ENCODE results near the gene CARMIL1.
"Not testable (repeated sequence)": the region's sequence is repeated elsewhere in the genome, so short reads cannot be mapped to it uniquely, and the experiment has no call there.

CARMIL1 gene

DNA sequence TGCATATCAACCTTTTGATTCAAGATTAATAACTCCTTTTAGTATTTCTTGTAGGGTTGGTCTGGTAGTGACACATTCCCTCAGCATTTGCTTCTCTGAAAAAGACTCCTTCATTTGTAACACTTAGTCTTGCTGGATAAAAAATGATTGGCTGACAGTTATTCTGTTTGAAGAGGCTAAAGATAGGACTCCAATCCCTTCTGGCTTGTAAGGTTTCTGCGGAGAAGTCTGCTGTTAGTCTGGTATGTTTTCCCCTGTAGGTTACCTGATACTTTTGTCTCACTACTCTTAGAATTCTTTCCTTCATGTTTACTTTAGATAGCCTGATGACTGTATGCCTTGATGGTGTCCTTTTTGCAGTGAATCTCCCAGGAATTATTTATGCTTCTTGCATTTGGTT is 96.0 kb downstream of the CARMIL1 start:
- no peak for DNase-seq

DNA sequence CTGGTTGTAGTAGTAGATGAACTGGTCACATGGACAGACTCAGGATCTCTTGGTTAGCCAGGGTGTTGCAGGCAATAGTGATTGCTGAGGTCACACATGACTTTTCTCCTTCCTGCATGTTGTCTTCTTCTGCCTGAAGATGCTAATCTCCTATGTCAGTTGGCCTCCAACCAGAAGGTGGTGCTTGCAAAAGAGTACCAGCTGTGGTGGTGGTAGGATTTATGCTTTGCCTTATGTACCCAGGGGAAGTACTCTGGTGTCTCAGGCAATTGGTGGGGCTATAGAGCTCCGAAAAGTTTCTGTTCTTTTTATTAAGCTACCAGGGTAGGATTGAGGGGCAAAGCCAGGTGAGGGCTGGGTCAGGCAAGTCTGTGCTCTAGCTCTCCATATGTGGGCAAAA is 98.5 kb downstream of the CARMIL1 start:
- DNase-seq, result no peak

DNA sequence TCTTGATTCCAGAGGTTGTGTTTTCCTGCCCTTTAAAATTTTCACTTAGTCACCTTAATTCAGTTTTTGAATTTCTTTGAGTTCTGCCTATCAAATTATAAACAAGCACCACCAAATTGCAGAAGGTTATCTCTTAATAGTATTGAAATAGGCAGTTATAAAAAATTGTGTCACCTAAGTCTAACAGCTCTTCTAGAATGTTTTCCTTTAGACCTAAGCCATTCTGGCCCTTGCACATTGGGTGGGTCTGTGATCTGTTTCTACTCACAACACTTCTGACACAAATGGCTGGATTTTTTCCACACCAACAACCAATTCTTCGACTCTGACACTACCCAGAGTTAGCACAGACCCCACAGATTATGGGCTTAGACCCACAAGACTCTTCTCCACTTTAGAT is 101.9 kb downstream of the CARMIL1 start:
- no peak for DNase-seq

DNA sequence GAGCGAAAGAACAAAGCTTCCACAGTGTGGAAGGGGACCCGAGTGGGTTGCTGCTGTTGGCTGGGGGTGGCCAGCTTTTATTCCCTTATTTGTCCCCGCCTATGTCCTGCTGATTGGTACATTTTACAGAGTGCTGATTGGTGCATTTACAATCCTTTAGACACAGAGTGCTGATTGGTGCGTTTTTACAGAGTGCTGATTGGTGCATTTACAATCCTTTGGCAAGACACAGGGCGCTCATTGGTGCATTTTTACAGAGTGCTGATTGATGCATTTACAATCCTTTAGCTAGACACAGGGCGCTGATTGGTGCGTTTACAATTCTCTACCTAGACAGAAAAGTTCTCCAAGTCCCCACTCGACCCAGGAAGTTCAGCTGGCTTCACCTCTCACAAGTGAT is 103.3 kb downstream of the CARMIL1 start:
- not testable (repeated sequence) for DNase-seq

DNA sequence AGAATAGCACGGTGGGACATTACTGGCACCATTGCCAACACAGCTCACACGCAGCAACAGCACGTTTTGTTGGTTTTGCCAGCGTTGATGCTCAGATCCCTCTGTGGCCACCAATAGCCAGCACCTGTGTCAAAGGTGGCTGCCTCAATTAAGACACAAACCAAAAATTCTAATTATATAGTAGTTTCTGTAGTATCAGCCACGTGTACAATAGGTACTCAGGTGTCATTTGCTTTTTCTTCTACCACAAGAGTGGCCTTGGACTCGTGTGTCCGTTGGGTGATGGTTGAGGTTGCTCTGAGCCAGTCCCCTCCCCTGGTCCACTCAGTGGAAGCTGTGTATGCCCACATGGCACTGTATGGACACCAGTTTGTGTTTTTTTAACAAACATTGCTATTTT is 105.1 kb downstream of the CARMIL1 start:
- DNase-seq, result no peak

DNA sequence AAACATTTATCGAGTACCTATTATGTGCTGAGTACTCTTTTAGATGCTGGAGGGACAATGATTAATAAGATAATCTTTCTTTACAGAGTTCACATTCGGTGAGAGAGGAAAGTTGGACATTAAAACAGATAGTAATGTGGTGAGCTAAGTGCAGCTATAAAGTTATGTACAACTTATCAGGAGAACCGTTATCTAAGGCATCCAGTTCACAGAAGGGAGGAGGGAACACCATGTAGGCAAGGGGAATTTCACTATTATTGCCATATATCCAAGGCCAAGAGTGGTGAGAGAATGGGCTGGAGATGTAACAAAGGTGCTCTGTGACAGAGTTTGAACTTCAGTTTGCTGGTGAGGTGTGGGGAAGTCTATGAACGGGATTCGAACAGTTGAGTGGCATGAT is 105.8 kb downstream of the CARMIL1 start:
- DNase-seq, result no peak

DNA sequence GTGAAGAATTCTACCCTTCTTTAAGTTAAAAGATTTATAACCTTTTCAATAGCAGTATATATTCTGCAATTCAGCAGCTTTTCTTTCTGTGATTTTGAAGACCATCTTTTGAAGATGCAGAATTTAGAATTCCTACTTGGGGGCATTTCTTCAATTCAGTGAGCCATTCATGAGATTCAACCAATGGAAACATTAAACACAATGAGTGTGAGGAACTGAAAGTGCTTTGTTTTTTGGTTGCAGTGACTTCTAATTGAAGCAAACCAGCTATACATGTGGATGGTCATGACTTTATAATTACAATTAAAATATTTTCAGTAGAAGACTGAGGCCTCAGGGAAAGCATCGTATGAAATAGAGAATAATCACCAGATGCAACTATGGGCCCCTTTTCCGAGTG is 108.3 kb downstream of the CARMIL1 start:
- DNase-seq, result no peak

DNA sequence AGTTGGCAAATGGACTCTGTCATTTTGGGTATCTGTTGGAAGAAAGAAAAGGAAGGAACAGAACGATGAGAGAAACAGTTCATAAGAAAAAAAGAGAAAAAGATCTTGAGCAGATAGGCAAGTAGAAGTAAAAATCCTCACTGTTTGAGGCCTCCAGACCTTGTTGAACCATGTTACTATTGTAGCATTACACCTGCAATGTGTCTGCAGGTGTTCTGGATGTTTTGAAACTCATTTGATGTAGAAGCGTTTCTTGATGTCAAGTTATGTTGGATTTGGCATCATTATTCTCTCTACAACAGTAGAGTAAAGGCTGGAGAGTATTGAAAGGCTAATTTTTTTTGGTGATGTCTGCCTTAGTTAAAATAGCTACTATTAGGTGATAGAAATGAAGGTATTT is 108.7 kb downstream of the CARMIL1 start:
- no peak for DNase-seq

DNA sequence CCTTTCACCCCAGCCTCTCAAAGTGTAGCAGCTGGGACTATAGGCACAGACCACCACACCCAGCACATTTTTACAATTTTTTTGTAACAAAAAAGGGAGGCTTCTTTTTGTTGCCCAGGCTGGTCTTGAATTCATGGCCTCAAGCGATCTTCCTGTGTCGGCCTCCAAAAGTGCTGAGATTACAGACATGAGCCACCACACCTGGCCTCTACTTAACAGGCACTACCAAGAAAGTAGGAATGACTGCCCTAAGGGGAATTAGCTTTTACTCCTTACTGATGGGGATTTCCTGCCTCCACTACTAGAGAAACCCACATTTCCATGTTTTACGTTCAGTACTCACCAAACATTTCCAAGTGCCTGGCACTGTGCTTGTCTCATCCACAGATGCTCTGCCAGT is 109.6 kb downstream of the CARMIL1 start:
- no peak for DNase-seq

DNA sequence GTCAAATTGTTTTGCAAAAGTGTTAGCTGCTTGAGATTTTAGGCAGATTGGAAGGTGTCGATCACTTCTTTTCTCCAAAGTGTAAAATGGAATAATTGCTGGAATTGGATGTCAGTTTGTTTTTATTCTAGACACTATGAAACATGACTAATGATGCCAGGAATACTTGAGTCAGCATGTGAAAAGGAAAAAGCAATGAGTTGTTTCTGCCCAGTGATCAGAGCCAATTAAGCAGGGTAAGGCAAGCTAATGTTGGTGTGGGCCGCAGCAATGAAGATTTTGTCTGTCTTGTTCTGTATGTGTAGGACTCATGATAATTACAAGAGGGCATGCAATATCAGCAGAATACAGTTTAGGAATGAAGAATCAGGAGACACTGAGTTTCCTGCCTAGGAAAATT is 110.3 kb downstream of the CARMIL1 start:
- DNase-seq, result no peak

DNA sequence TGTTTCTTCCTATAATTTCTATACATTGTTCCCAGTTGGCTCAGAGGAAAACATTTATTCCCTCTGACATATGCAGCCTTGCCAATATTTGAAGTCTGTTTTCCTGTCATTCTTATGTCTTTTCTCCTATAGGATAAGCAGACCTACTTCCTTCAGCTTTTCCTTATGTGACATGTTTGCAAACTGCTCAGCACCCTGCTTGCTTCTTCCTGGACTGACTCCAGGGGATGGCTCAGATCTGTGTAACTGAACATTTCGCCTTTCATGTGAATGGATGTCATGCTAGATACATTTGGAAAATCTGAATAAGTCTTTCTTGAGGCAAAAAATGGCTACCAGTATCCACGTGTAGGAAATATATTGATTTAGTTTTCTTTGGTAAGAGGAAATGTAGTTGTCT is 113.2 kb downstream of the CARMIL1 start:
- no peak for DNase-seq

DNA sequence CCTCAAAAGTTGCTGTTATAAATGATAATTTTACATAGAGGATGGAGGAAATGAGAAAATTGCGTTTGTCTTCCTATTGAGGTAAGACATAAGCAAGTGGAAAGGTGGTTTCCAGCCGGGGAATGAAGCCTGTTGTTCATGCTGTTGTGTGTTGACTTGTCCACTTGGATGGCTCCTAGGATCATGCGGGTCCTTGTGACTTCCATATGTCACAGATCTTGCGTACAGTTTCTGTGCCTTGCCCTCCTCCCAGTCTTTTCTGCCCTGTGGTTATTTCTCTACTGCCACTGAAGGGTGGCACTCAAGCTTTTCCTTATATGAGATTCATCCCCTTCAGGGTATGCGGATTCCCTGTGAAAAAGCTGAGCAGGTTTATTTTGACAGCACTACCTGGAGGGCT is 116.6 kb downstream of the CARMIL1 start:
- no peak for DNase-seq

DNA sequence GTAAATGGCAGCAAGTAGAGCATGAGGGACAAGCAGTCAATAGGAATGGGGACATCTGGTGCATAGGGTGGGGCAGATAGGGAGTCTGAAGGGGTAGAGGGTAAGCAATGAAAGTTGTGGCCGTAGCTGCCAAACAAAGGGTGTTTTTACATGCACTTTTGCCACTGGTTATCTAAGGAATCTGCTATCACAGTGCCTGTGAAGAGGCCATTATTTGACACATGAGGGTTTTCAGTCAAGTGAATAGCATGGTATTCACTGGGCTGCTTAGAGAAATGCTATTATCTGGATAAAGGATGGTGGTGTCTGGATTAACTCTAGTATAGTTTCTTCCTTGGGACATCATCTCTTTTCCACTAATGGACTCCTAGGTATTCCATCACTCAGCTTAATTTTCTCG is 118.2 kb downstream of the CARMIL1 start:
- DNase-seq, result no peak

DNA sequence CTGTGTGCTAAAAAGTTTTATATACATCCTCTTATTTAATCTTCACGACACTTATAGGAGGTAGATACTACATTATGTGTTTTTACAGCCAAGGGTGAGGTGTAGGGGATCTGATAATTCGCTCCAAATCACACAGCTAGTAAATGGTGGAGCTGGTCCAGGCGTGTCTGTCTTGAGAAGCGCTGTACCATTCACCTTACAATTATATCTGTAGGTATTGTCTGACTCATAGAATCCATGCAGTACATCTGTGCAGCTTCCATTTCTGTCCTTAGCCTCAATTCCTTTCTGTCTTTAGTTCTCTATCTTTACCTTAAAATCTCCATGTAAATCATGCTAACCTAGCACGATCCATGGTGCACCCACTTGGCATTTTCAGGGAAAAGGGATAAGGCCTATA is 120.7 kb downstream of the CARMIL1 start:
- no peak for DNase-seq

DNA sequence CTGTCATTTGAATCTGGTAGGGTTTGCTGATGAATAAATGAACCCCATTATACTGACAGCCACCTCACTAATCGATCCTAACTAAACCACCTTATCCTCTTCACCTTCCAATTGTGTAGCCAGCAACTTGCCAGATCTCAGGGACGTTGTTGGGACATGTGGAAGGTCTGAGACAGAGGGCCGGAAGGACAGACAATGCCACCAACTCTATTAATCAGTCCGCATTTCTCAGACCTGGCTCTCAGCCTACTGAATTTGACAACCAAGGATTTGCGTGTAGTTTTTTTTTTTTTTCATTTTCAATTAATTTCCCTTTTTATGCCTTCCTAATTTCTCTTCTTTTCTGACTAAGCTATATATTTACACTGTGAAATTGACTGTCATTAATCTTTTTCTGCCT is 122.5 kb downstream of the CARMIL1 start:
- DNase-seq, result no peak

DNA sequence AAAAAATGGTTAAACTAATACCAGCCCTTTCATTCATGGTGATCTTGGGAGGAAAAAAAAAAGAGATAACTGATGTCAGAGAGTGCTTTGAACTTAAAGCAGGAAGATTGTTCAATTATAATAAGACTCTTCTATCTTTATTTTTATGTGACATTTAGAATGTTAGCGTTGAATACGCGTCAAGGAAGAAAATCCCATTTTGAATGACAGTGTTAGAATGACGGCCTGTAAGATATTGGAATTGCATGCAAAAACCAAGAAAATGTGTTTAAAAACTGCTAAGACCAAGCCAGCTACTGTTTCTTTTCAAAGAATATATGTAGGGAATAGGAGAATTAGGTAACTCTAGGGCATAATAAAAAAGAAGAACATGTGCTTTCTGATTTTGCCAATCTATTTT is 123.0 kb downstream of the CARMIL1 start:
- DNase-seq, result no peak

DNA sequence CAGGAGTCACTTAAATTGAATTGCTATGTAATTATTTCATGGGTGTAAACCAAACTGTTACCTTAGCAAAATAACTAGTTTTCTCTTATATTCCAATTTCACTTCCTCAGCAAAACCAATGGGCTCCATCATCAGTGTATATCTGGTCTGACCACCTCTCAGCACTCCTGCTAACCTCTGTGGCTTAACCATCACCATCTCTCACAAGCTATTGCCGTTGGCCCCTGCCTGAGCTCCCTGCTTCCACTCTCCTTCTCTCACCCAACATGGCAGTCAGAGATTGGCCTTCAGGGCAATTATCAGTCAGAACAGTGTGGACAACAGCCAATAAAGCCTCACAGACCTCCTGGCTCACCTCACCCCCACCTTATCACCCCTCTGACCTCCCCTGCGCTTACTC is 124.0 kb downstream of the CARMIL1 start:
- DNase-seq, result no peak

DNA sequence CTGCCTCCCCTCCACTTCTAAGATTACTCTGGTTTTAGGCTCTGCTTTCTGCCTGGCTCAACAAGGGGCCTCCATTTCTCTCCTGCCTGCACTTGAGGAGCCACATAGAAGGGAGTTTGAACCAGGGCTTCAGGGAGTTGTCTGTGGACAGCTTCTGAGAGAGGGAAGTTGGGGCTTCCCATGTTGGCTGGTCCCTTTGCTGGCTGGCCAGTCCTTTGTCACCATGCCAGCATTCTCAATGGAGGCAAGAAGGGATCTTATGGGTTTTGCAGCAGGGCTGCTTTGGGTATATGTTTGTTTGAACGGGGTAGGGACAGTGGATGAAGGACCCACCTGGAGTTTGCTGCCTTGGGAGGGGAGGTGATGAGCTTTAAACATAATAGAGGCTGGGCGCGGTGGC is 124.9 kb downstream of the CARMIL1 start:
- DNase-seq, result no peak

DNA sequence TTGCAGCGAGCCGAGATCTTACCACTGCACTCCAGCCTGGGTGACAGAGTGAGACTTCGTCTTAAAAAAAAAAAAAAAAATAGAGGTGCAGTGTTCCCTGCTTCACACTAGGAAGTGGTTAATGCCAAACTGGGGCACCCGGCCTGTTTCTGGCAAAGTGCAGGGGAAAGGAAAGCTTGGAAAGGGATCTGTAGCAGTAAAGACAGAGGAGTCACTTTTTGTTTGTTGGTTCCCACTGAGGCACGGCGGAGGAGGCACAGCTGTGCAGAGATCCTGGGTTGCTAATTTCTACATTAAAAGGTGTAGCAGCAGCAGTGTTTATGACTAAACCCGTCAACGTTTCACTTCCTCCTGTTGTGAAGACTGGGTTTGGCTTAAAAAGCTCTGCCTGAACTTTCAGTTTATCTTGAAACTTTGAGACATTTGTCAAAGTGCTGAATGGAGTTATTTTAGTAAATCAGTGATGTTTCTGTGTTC is 125.6 kb downstream of the CARMIL1 start:
- peak; percentile 48 for DNase-seq

DNA sequence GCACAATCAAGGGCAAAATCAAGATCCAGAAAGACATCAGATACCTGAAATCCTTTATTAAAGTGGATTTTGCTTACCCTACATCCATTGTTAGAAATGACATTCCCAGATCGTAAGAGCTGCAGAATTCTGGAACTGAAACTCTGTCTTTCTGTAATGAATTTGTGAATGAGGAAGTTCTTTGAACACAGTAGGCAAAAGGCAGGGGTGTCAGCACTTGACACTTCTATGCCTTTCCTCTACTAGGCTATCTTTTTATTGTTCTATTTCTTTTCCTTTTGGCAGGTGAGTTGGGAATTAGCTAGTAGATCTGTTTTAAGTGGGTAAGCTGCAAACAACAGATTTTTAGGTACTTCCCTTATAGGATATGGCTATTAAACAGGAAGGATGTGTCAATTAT is 126.3 kb downstream of the CARMIL1 start:
- no peak for DNase-seq

DNA sequence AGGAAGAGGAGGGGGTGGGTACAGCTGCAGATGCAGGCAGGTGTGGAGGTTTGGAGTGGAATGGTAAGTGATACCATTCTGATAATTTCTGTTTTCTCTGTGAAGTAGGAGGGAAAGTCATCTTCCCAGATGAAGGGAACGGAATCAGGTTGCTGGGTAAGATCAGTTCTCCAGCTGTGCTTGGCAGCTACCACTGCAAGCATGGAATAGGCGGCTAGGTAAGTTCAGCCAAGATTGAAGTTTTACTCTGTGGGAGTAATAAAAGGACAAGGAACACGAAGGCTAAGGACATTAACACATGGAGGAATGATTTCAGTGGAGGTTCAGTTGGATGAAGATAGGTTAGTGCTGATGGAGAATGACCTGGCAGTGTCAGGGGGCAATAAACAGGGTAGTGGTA is 128.3 kb downstream of the CARMIL1 start:
- DNase-seq, result no peak

DNA sequence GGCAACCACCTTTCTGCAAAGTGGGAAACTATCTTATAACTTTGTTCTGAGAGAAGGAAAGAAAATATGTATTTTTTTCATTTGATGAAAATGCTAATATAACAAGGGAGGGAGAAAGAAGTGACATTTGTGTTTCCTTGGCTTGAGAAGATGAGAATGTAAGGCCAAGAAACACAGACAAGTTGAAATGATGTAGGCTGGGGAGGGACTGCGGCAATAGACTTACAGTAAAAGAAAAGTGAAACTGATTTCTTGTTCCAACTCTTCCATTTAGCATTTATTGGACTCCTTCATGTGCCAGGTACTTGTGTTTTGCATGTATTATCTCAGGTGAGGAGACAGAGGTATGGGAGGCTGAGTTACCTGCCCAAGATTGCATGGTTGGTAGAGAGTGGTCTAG is 130.9 kb downstream of the CARMIL1 start:
- DNase-seq, result no peak

DNA sequence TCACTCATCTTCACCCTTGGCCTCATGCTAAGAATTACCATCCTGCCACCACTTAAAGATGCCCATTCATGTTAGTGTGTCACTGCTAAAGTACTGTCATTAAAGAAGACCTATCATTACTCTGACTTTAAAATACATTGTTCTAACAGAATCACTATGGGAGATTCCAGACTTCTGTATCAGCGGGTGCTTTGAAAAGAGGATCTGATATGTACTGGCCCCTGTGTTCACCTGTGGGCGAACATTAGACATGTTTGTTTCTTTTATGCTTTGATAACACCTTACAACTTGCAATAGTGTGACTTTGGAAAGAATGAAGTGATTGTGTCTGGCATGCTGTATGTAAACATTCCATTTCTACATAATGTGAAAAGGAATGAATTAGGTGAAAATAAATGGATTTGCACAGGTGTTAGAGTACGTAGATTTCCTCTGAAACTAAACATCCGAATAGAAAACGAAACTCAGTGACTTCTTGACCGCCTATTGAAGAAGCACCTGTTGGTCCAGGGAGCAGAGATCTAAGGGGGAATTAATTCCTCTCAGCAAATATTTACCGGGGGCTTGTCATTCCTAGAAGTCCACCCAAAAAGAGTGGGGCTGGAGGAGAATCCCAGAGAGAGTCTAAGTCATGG is 132.3 kb downstream of the CARMIL1 start:
- DNase-seq, result no peak

DNA sequence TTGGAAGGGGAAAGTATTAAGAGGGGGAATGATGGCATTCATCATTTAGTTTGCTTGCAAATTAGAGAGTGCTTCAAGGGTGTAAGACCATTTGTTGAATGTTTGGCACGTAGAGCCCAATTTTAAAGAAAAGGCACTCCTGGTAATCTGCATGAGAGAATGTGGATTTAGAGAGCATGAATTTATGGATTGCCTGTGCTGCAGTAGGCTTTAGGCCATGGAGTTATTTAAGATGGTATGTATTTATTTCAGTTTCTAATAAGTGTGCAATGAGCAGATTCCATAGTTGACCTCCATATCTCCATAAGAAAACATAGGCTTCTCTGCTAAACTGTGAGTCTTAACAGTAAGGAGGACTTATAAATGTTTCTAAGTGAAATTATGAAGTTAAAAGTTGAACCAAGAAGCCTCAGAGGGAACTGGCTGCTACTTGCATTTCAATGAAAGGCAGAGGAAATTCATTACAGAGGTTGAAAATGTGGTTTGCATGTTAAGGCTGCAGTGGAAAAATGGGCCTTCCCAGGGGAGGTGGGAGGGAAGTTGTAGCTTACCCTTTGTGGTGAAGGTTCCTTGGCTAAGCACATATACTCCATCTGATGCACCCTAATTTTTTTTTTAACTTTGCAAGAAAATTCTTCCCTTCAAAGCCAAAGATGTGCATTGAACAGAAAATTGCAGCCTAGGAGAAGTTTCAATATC is 134.2 kb downstream of the CARMIL1 start:
- no peak for DNase-seq

DNA sequence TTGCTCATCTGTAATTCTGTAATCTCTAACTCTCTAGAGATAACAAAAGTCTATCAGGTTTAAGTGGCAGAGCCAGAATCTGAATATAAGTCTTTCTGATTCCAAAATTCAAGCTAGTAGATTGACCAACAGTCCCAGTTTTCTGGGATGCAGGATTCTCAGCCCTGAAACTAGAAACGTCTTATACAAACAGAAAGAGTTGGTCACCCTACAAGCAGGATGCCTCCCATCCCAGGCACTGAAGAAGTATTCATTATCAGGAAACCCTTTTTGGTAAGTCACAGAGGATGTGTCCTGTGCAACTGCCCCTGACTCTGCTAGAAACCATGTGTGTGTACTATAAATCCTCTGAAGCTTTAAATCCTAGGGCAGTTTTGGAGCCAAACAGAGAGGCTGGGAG is 135.0 kb downstream of the CARMIL1 start:
- no peak for DNase-seq

Data from activated T-cell treated with anti-CD3 and anti-CD28 coated beads, Interleukin-2, amount 50 U/mL, for 1 hour (primary cell).